ENCODE results near the gene DSEL.

DNA sequence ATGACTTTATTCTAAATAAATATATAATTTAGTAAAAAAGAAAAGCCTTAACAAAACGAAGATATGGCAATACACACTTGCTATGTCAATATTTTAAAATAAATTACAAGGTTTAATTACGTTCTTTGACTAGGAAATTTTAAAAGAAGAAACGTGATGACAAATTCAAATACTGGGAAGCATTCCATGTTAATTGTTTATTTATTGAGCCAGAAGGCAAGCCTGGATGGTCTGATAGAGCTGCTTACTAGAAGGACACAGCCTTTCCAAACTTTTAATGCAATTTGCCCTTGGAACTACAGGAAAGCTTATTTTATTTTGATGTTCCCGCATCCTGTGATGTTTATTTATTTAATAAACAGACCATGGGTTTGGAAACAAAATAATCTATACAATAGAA, 33.4 kb upstream of the DSEL start:
- no peak for TF ChIP-seq POLR2AphosphoS5 (IDR thresholded peaks at IDR 0.05; ENCODE audit: borderline replicate concordance, low read depth, low read length)
- no peak for TF ChIP-seq EZH2 (IDR thresholded peaks at IDR 0.05)

Data from SK-N-MC (cell line).